B cell (primary cell): ENCODE data around the gene CFD. TPM values are rescaled to one million over a fixed set of nuclear protein-coding genes. Genes with fewer than 3 reads are reported as not detected.

Source experiments
- ATAC-seq: fragments of 200-7000 bp; cut with Tn5 transposase; one replicate; pipeline ENCODE4 v1.10.0; 2021; ENCODE audit warnings: low read depth, mild to moderate bottlenecking, moderate number of reproducible peaks, moderate library complexity
- CTCF ChIA-PET: fragments of 350-600 bp; sonication (Branson Sonifier 250); formaldehyde crosslinking; loops from one replicate; lab custom pipeline; 2021; ENCODE audit warnings: antibody characterized with exemption, inconsistent platforms; lab: Charles Lee
- POLR2A ChIA-PET: fragments of 350-600 bp; sonication (Branson Sonifier 250); formaldehyde crosslinking; loops from one replicate; lab custom pipeline; 2021; ENCODE audit warnings: antibody characterized with exemption; lab: Charles Lee
- DNase-seq: peaks from one replicate; pipeline ENCODE4 v3.0.0; 2013
- H2AFZ ChIP-seq: 2 replicates; pipeline ENCODE4 v1.6.1; 2012; ENCODE audit warnings: mild to moderate bottlenecking, low read depth, low read length; ENCODE audit not compliant: insufficient read depth, poor library complexity, severe bottlenecking
- H3K27ac ChIP-seq, 2 donors: 1 replicate in 1 of 2; 2 replicates in 1 of 2; pipeline ENCODE4 v1.5.1; 2012 to 2013; ENCODE audit warnings: low read length in 2 of 2, mild to moderate bottlenecking in 2 of 2, moderate library complexity in 1 of 2
- H3K27me3 ChIP-seq, 4 experiments: fragments of 200-600 bp in 1 of 4; sonication (generic) in 1 of 4; replicated peaks in 1 of 4; 1 replicate in 2 of 4; 2 replicates in 2 of 4; pipeline versions ENCODE4 v1.6.1 to v1.7.0; 2013 to 2016; ENCODE audit warnings: low read length in 3 of 4, mild to moderate bottlenecking in 2 of 4, mixed read lengths in 1 of 4, moderate library complexity in 1 of 4; ENCODE audit not compliant: insufficient read depth in 4 of 4, control insufficient read depth in 3 of 4; ENCODE audit errors: control extremely low read depth in 1 of 4
- H3K36me3 ChIP-seq, 2 experiments: replicated peaks in 1 of 2; 1 replicate in 1 of 2; 2 replicates in 1 of 2; pipeline versions ENCODE4 v1.6.1 to v1.7.1; 2013; ENCODE audit warnings: low read length in 1 of 2; ENCODE audit not compliant: insufficient read depth in 2 of 2, control insufficient read depth in 1 of 2; ENCODE audit errors: control extremely low read depth in 1 of 2, extremely low read depth in 1 of 2
- H3K4me1 ChIP-seq, 2 donors: fragments of 200-600 bp in 1 of 2; sonication (generic) in 1 of 2; 1 replicate in 1 of 2; 2 replicates in 1 of 2; pipeline versions ENCODE4 v1.5.1 to v1.6.1; 2013 to 2017; ENCODE audit warnings: low read length in 2 of 2; ENCODE audit not compliant: control insufficient read depth in 2 of 2, insufficient read depth in 2 of 2
- H3K4me2 ChIP-seq: replicated peaks from 2 replicates; pipeline ENCODE3; 2012; ENCODE audit warnings: mild to moderate bottlenecking, low read depth, low read length; ENCODE audit not compliant: poor library complexity, severe bottlenecking
- H3K4me3 ChIP-seq, 5 experiments: fragments of 200-600 bp in 1 of 5; sonication (generic) in 1 of 5; 1 replicate in 3 of 5; 2 replicates in 2 of 5; pipeline versions ENCODE4 v1.5.1 to v1.7.0; 2011 to 2016; ENCODE audit warnings: low read length in 4 of 5, mild to moderate bottlenecking in 4 of 5, low read depth in 2 of 5, control low read depth in 1 of 5, moderate library complexity in 1 of 5; ENCODE audit not compliant: insufficient read depth in 1 of 5; ENCODE audit errors: control extremely low read depth in 1 of 5, extremely low read depth in 1 of 5
- H3K79me2 ChIP-seq: fragments of 200-600 bp; sonication (generic); one replicate; pipeline ENCODE4 v1.6.0; 2016; ENCODE audit warnings: low read length; ENCODE audit not compliant: control insufficient read depth, insufficient read depth
- H3K9ac ChIP-seq: fragments of 200-600 bp; sonication (generic); 2 replicates; pipeline ENCODE4 v1.6.1; 2017; ENCODE audit warnings: mild to moderate bottlenecking, low read length, moderate library complexity
- H3K9me3 ChIP-seq, 3 donors: one replicate each; pipeline versions ENCODE4 v1.6.1 to v1.7.1; 2013; ENCODE audit warnings: low read length in 2 of 3; ENCODE audit not compliant: control insufficient read depth in 2 of 3, insufficient read depth in 1 of 3; ENCODE audit errors: control extremely low read depth in 1 of 3
- H4K20me1 ChIP-seq: 2 replicates; pipeline ENCODE4 v1.6.0; 2012; ENCODE audit warnings: mild to moderate bottlenecking, low read length; ENCODE audit not compliant: insufficient read depth, control insufficient read depth, poor library complexity, severe bottlenecking
- H3K27ac Mint-ChIP-seq: one replicate; pipeline ENCODE4 v1.8.0; 2021; ENCODE audit warnings: mixed read lengths
- H3K27me3 Mint-ChIP-seq: one replicate; pipeline ENCODE4 v1.8.0; 2021; ENCODE audit warnings: mixed read lengths
- H3K4me1 Mint-ChIP-seq: one replicate; pipeline ENCODE4 v1.8.0; 2021; ENCODE audit warnings: mixed read lengths
- H3K4me3 Mint-ChIP-seq: one replicate; pipeline ENCODE4 v1.8.0; 2021; ENCODE audit warnings: mixed read lengths
- H3K9me3 Mint-ChIP-seq: one replicate; pipeline ENCODE4 v1.8.0; 2022; ENCODE audit warnings: mixed read lengths; ENCODE audit not compliant: insufficient read depth
- CTCF ChIP-seq: fragments of 200-600 bp; IDR thresholded peaks from one replicate; pipeline ENCODE4 v1.8.0; 2022; ENCODE audit warnings: antibody characterized with exemption, mild to moderate bottlenecking
- EZH2 ChIP-seq: IDR thresholded peaks from 2 replicates; pipeline ENCODE4 v1.6.1; 2012; ENCODE audit warnings: borderline replicate concordance, low read depth, mild to moderate bottlenecking, moderate library complexity, low read length; ENCODE audit not compliant: insufficient read depth, poor library complexity, severe bottlenecking
- WGBS: methylation state at CpG from one replicate; pipeline ENCODE4 v1.1.5; 2013; ENCODE audit warnings: missing lambda C conversion rate; ENCODE audit not compliant: insufficient coverage; 5-methylcytosine and 5-hydroxymethylcytosine counted together
- intact Hi-C: fragments of 100-400 bp; cut with micrococcal nuclease; formaldehyde crosslinking; loops from one replicate; pipeline ENCODE4 v1.10.0; 2022
- polyA plus RNA-seq: library from polyadenylated mRNA; depleted of rRNA; stranded (reverse); fragments of >200 nt; gene quantifications from 2 replicates; pipeline ENCODE4 v1.2.3, GENCODE V29; 2012
- total RNA-seq, 2 donors: library from RNA; stranded (reverse); fragments of 120-200 nt in 1 of 2; gene quantifications; 1 replicate in 1 of 2; 2 replicates in 1 of 2; pipeline versions ENCODE4 v1.2.3 to v1.2.4, GENCODE V29; 2013 to 2022

The CFD gene
- total and polyA plus RNA-seq, 2 donors (not counting 1 experiment from before 2014, with no cell fraction given): 0.79 to 6.6 TPM

DNA sequence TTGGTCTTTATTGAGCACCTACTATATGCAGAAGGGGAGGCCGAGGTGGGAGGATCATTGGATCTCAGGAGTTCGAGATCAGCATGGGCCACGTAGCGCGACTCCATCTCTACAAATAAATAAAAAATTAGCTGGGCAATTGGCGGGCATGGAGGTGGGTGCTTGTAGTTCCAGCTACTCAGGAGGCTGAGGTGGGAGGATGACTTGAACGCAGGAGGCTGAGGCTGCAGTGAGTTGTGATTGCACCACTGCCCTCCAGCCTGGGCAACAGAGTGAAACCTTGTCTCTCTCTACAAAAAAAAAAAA lies 3.8 kb downstream of the CFD start:
- Mint-ChIP-seq H3K4me1 (peaks cover 19% of the 10 kb centered on the region), H3K9me3 (no peaks in the 10 kb centered on the region), H3K4me3 (peak overlapping the region; percentile 79), H3K27me3 (peaks cover 7% of the 10 kb centered on the region), H3K27ac (peak overlapping the region; percentile 83)
- H3K27me3 ChIP-seq: peaks cover 0 to 36% (median 8%) of the 10 kb centered on the region in 4 experiments
- peaks cover 29 to 47% of the 10 kb centered on the region in 2 donors for H3K4me1 ChIP-seq
- ChIA-PET POLR2A (interaction anchor here (0.6 to 3.1 kb wide), 14 partner anchors 15 to 311 kb away, joined by 3 to 23 read pairs (median 4); partner anchors contain the start of genes KISS1R, MED16, RNU6-9 and SBNO2), CTCF (interaction anchor here (0.6 to 3.0 kb wide), 27 partner anchors 11 to 777 kb away, joined by 3 to 67 read pairs (median 5); partner anchors contain the start of genes CNN2, KISS1R, MED16 and R3HDM4)
- H3K4me3 ChIP-seq: peak overlapping the region in 2 of 5 experiments; percentile 27 to 35
- peak overlapping the region; percentile 77 for H3K4me2 ChIP-seq
- no peaks in the 10 kb centered on the region for H3K79me2 ChIP-seq
- H3K36me3 ChIP-seq: peaks cover 0 to 6% of the 10 kb centered on the region in 2 experiments
- no peaks in the 10 kb centered on the region for H4K20me1 ChIP-seq
- peaks cover 0 to 37% (median 0%) of the 10 kb centered on the region in 3 donors for H3K9me3 ChIP-seq
- intact Hi-C loops: loop anchor here (1.0 to 2.0 kb wide), 3 partner anchors 30 to 120 kb away; partner anchors contain the start of genes MED16 and RNU6-9
- ATAC-seq: no peak
- no peak overlapping the region for H3K27ac ChIP-seq
- WGBS: 40% methylated on average over 1 of the region's 7 CpGs
- TF ChIP-seq CTCF (no peak), EZH2 (no peak)
- H3K9ac ChIP-seq: no peak overlapping the region
- DNase-seq: no peak
- no peak overlapping the region for H2AFZ ChIP-seq

- Mint-ChIP-seq H3K4me3 (no peak overlapping the region), H3K27ac (no peak overlapping the region), H3K9me3 (no peaks in the 10 kb centered on the region), H3K4me1 (peaks cover 17% of the 10 kb centered on the region), H3K27me3 (peaks cover 4% of the 10 kb centered on the region)
- Histone ChIP-seq H3K27ac (no peak overlapping the region), H2AFZ (no peak overlapping the region), H3K79me2 (no peaks in the 10 kb centered on the region), H3K9ac (no peak overlapping the region), H3K4me3 (no peak overlapping the region), H3K4me1 (peaks cover 19 to 29% of the 10 kb centered on the region in 2 donors), H3K4me2 (no peak overlapping the region), H3K9me3 (peaks cover 0 to 19% (median 0%) of the 10 kb centered on the region in 3 donors), H3K27me3 (peaks cover 0 to 12% (median 2%) of the 10 kb centered on the region in 4 experiments), H3K36me3 (peaks cover 0 to 17% of the 10 kb centered on the region in 2 experiments), H4K20me1 (no peaks in the 10 kb centered on the region)
- CTCF ChIA-PET: interaction anchor here (0.6 kb wide), 1 partner anchor 56 kb away, joined by 3 read pairs; no protein-coding TSS in a partner anchor
- TF ChIP-seq CTCF (no peak), EZH2 (no peak)
- no peak for DNase-seq
- 95% methylated on average over 24 of the region's 38 CpGs for WGBS
- no peak for ATAC-seq
- POLR2A ChIA-PET: no interaction called here
- intact Hi-C loops: no loop called here
Measured at GRCh38 chr19:866769-867300, 7.4 kb downstream of the CFD start.
